Testis (tissue), 3 donors: Measurements from ENCODE around the gene HP1BP3. TPM values are rescaled to one million over a fixed set of nuclear protein-coding genes. Genes with fewer than 3 reads are reported as not detected.
"Not testable (repeated sequence)": the region's sequence is repeated elsewhere in the genome, so short reads cannot be mapped to it uniquely, and the experiment has no call there.

Source experiments
- DNase-seq: peaks from one replicate; pipeline ENCODE4 v3.0.0-alpha.2; 2019
- H3K27ac ChIP-seq, 2 donors: fragments of 200-600 bp; sonication (generic); one replicate each; pipeline ENCODE4 v1.5.1; 2019
- H3K27me3 ChIP-seq: fragments of 200-600 bp; sonication (generic); one replicate; pipeline ENCODE4 v1.5.1; 2019
- H3K36me3 ChIP-seq: fragments of 200-600 bp; sonication (generic); one replicate; pipeline ENCODE4 v1.5.1; 2017; ENCODE audit warnings: low read depth; ENCODE audit errors: missing control alignments
- H3K4me1 ChIP-seq: fragments of 200-600 bp; sonication (generic); one replicate; pipeline ENCODE4 v1.5.1; 2019
- H3K4me3 ChIP-seq, 2 donors: fragments of 200-600 bp; sonication (generic); one replicate each; pipeline ENCODE4 v1.5.1; 2017 to 2019
- H3K9me3 ChIP-seq: fragments of 200-600 bp; sonication (generic); one replicate; pipeline ENCODE4 v1.5.1; 2017
- POLR2A ChIP-seq: fragments of 450-650 bp; IDR thresholded peaks from one replicate; pipeline ENCODE4 v1.6.1; 2017; ENCODE audit warnings: antibody characterized with exemption, mild to moderate bottlenecking, moderate library complexity
- WGBS, 2 donors: methylation state at CpG; one replicate each; pipeline ENCODE4 v1.1.5; 2018; 5-methylcytosine and 5-hydroxymethylcytosine counted together
- intact Hi-C: fragments of 100-400 bp; cut with DNase I; formaldehyde crosslinking; loops from one replicate; pipeline ENCODE4 v1.15.1; 2023; ENCODE audit warnings: low total_unique reads
- polyA plus RNA-seq: library from polyadenylated mRNA; stranded (reverse); fragments of 350-450 nt; fragmentation: Illumina TruSeq; extraction: RNeasy Lipid Tissue Mini Kit (QIAGEN cat#74804); gene quantifications from one replicate; pipeline ENCODE4 v1.2.3, GENCODE V29; 2014; ENCODE audit warnings: low read depth, low replicate concordance; ENCODE audit not compliant: insufficient read depth
- total RNA-seq, 2 donors: library from RNA; depleted of rRNA; stranded (reverse); fragments of >200 nt; gene quantifications; one replicate each; pipeline ENCODE4 v1.2.3, GENCODE V29; 2016
- TF ChIP-seq, protein P1 (sequence below), 3 experiments: fragments of 450-650 bp in 2 of 3; fragments of 200-600 bp in 1 of 3; sonication (generic) in 1 of 3; IDR thresholded peaks; one replicate each; pipeline ENCODE4 v1.5.1; 2016 to 2019; ENCODE audit warnings: antibody characterized with exemption in 3 of 3, mild to moderate bottlenecking in 2 of 3, moderate library complexity in 1 of 3

Gene HP1BP3
- total and polyA plus RNA-seq, 3 donors from 2014 or later, result 165 to 401 (median 347) TPM

DNA sequence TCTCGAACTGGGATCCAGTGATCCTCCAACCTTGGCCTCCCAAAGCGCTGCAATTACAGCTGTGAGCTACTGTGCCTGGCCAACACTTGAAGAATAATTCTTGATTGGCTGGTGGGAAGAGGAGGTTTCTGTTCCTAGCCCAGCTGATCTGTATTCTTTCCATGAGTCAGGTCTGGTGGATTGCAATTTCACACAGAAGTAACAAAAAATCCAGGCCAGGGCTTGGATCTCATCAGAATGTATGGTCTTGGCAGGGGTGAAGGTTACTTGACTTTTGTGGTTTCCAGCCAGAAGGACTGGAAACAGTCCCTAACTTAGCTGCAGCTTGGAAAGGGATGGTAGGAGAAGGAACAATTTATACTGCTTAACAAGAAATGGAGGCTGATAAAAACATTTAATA, 5.1 kb upstream of the HP1BP3 start:
- Histone ChIP-seq H3K27ac (peak overlapping the region; percentile 55 to 72), H3K36me3 (no peaks in the 10 kb centered on the region), H3K4me3 (no peak overlapping the region), H3K9me3 (no peaks in the 10 kb centered on the region), H3K27me3 (no peaks in the 10 kb centered on the region), H3K4me1 (peaks cover 14% of the 10 kb centered on the region)
- peak; percentile 64 for DNase-seq
- intact Hi-C loops, result no loop called here
- 28 to 61% methylated on average over 2 of the region's 2 CpGs for WGBS, 2 donors
- no peak for TF ChIP-seq POLR2A
- TF ChIP-seq, protein P1, sequence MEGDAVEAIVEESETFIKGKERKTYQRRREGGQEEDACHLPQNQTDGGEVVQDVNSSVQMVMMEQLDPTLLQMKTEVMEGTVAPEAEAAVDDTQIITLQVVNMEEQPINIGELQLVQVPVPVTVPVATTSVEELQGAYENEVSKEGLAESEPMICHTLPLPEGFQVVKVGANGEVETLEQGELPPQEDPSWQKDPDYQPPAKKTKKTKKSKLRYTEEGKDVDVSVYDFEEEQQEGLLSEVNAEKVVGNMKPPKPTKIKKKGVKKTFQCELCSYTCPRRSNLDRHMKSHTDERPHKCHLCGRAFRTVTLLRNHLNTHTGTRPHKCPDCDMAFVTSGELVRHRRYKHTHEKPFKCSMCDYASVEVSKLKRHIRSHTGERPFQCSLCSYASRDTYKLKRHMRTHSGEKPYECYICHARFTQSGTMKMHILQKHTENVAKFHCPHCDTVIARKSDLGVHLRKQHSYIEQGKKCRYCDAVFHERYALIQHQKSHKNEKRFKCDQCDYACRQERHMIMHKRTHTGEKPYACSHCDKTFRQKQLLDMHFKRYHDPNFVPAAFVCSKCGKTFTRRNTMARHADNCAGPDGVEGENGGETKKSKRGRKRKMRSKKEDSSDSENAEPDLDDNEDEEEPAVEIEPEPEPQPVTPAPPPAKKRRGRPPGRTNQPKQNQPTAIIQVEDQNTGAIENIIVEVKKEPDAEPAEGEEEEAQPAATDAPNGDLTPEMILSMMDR (IDR thresholded peaks at IDR 0.05), result no peak

DNA sequence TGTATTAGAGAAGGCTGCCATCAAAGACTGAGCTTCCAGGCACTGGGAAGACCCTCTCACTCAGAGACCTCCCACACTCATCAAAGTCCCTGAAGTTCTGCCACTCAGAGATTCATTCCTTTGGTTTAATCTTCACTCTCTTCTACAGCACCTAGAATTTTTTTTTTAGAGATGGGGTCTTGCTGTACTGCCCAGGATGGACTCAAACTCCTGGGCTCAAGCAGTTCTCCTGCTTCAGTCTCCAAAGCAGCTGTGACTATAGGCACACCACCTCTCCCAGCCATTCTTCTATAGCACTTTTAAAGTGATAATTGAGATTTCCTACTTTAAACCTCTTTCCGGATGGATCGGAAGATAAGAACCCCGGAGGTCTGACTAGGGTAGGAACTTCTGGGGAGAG, 3.7 kb upstream of the HP1BP3 start:
- Histone ChIP-seq H3K27me3 (no peaks in the 10 kb centered on the region), H3K27ac (no peak overlapping the region)
- WGBS, 2 donors, result 90 to 93% methylated on average over 3 of the region's 3 CpGs

DNA sequence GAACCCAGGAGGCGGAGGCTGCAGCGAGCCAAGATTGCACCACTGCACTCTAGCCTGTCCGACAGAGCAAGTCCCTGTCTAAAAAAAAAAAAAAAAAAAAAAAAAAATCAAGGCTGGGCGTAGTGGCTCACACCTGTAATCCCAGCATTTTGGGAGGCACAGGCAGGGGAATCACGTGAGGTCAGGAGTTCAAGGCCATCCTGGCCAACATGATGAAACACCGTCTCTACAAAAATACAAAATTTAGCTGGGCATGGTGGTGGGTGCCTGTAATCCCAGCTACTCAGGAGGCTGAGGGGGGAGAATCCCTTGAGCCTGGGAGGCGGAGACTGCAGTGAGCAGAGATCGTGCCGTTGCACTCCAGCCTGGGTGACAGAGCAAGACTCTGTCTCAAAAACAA, 2.5 kb upstream of the HP1BP3 start:
- intact Hi-C loops, H3K27me3 ChIP-seq, H3K9me3 ChIP-seq, H3K36me3 ChIP-seq, H3K4me3 ChIP-seq, DNase-seq, H3K27ac ChIP-seq: not testable (repeated sequence)
- WGBS, 2 donors, result 61 to 71% methylated on average over 9 of the region's 9 CpGs
- peaks cover 23% of the 10 kb centered on the region for H3K4me1 ChIP-seq

More for the DNA sequence above, 3.7 kb upstream of the HP1BP3 start:
- Histone ChIP-seq H3K4me3 (no peak overlapping the region), H3K9me3 (no peaks in the 10 kb centered on the region), H3K36me3 (no peaks in the 10 kb centered on the region), H3K4me1 (peaks cover 14% of the 10 kb centered on the region)
- intact Hi-C loops, result no loop called here
- no peak for TF ChIP-seq POLR2A
- TF ChIP-seq, protein P1 (IDR thresholded peaks at IDR 0.05), result no peak
- no peak for DNase-seq

DNA sequence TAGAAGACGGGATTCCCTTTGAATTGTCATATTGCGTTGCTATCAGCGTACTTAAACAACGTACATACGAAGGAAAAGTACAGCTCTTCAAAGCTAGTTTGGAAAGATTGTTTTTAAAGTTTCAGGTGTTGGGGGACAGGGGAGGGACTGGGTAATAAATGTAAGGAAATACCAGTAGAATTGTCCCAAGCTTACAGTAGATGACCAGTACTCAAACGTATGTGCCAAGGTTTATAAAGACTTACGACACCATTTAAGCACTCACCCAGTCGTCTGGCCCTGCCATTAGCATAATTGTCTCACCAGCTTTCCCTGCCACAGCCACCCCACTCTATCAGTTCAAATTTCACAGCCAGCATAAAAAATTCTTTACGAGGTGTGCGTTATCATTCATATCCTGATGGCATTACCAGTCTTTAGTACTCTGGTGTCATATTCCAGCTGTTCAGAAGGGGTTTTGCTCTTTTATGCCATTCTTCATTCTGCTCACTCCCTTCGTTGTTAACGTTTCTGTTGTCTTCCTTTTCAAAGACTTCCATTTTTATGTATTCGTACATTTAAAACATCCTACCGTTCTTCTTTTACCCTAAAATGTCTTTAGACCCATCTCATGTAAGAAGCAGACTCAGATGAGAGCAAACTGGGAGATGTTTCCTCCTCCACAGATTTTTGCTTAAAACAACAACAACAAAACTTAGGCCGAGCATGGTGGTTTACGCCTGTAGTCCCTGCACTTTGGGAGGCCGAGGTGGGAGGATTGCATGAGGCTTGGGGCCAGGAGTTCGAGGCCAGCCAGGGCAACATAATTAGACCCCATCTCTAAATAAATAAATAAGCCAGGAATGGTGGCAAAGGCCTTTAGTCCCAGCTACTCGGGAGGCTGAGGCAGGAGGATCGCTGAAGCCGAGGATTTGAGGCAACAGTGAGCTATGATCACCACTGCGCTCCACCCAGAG, 1.0 kb upstream of the HP1BP3 start:
- Histone ChIP-seq H3K9me3 (no peaks in the 10 kb centered on the region), H3K27me3 (no peaks in the 10 kb centered on the region), H3K36me3 (no peaks in the 10 kb centered on the region), H3K4me1 (peaks cover 23% of the 10 kb centered on the region), H3K27ac (peak overlapping the region; percentile 94 to 99), H3K4me3 (peak overlapping the region; percentile 76 to 98)
- intact Hi-C loops, result no loop called here
- no peak for DNase-seq
- TF ChIP-seq, protein P1 (IDR thresholded peaks at IDR 0.05), result no peak
- no peak for TF ChIP-seq POLR2A
- WGBS, 2 donors, result 32 to 35% methylated on average over 22 of the region's 22 CpGs

DNA sequence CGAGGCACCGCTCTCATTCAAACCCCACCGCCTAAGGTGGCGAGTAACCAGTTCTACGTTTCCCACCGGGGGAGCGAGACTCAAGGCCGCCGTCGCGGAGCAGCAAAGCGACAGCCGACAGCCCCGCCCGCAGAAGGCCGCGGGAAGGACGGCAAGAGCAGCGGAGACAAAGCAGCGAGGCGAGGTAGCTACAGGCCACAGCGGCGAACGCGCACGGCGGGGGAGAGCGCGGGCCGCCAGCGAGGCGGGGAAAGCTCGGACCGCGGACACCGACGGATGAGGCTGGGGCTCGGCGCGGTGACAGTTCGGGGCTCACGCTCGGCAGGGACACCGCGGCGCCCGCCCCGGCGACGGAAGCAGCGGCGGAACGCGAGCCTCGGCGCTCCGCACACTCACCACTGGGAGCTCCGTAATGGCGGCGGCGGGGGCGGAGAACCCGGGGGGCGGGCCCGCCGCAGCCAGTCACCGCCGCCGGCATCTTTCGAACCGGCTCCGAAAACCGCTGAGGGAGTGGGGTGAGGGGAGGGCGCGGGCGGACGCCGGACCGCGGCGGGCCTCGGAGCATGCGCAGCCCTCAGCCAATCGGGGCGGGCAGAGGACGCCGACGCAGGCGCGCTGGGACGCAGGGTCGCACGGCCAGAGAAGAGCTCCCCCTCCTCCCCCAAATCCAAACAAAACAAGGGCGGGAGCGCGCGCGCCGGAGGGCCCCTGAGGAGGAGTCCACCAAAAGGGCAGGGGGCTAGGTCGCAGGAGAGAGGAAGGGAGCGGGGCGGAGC, 666 bp downstream of the HP1BP3 start:
- DNase-seq, result peak; percentile 93
- Histone ChIP-seq H3K27ac (peak overlapping the region; percentile 96 to 99), H3K36me3 (no peaks in the 10 kb centered on the region), H3K4me1 (peaks cover 9% of the 10 kb centered on the region), H3K4me3 (peak overlapping the region; percentile 76 to 98), H3K9me3 (no peaks in the 10 kb centered on the region), H3K27me3 (no peaks in the 10 kb centered on the region)
- intact Hi-C loops, result no loop called here
- TF ChIP-seq POLR2A, result peak; percentile 72
- TF ChIP-seq, protein P1 (IDR thresholded peaks at IDR 0.05), result no peak
- WGBS, 2 donors, result 0% methylated on average over 16 to 71 of the region's 102 CpGs
